Suprapubic skin (tissue), 4 donors: ENCODE measurements around the gene HIGD1A.

Experiments used
- EP300 ChIP-seq: sonication (generic); formaldehyde crosslinking; IDR thresholded peaks from one replicate; pipeline ENCODE4 v1.6.1; 2017; ENCODE audit warnings: antibody characterized with exemption
- POLR2A ChIP-seq, 2 donors: fragments of 450-650 bp; IDR thresholded peaks; one replicate each; pipeline ENCODE4 v1.6.1; 2017; ENCODE audit warnings: antibody characterized with exemption in 2 of 2, mild to moderate bottlenecking in 2 of 2, moderate library complexity in 2 of 2
- POLR2AphosphoS5 ChIP-seq, 3 donors: sonication (generic); formaldehyde crosslinking; IDR thresholded peaks; one replicate each; pipeline ENCODE4 v1.6.1; 2017; ENCODE audit warnings: antibody characterized with exemption in 3 of 3
- TF ChIP-seq, protein P1 (sequence below), 2 donors: fragments of 200-600 bp in 1 of 2; fragments of 450-650 bp in 1 of 2; sonication (generic) in 1 of 2; IDR thresholded peaks; one replicate each; pipeline ENCODE4 v1.5.1; 2016 to 2019; ENCODE audit warnings: antibody characterized with exemption in 2 of 2, mild to moderate bottlenecking in 1 of 2, moderate library complexity in 1 of 2

DNA sequence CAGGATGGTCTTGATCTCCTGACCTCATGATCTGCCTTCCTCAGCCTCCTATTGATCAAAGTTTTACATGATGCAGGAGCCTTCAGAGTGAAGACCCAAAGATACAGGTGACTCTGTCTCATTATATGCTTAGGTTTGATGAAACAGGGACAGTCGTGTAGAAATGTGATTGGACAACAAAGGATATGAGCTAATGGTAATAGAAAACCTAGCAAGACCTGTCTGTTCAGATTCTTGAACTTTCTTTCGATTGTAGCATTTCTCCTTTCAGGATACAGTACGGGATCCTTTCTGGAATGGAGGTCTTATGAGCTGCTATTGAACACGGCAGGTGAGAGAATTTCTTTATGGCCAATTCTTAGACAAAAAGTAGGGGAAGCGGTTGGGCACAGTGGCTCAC is 4.9 kb upstream of the HIGD1A start, which contains the start of gene ACKR2:
- TF ChIP-seq, protein P1, sequence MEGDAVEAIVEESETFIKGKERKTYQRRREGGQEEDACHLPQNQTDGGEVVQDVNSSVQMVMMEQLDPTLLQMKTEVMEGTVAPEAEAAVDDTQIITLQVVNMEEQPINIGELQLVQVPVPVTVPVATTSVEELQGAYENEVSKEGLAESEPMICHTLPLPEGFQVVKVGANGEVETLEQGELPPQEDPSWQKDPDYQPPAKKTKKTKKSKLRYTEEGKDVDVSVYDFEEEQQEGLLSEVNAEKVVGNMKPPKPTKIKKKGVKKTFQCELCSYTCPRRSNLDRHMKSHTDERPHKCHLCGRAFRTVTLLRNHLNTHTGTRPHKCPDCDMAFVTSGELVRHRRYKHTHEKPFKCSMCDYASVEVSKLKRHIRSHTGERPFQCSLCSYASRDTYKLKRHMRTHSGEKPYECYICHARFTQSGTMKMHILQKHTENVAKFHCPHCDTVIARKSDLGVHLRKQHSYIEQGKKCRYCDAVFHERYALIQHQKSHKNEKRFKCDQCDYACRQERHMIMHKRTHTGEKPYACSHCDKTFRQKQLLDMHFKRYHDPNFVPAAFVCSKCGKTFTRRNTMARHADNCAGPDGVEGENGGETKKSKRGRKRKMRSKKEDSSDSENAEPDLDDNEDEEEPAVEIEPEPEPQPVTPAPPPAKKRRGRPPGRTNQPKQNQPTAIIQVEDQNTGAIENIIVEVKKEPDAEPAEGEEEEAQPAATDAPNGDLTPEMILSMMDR (IDR thresholded peaks at IDR 0.05) = no peak
- TF ChIP-seq POLR2AphosphoS5 (IDR thresholded peaks at IDR 0.05) (no peak), EP300 (no peak), POLR2A (IDR thresholded peaks at IDR 0.05) (no peak)
